NCI-H446 (cell line): ENCODE data around the gene HK3.

Experiments used
- DNase-seq, 2 experiments: peaks; one replicate each; lab custom pipeline; 2025; lab: John Stamatoyannopoulos, UW

The HK3 gene

GRCh38 chr5:176902911-176903664, 3.9 kb upstream of the HK3 start:
- no peak for DNase-seq

- no peak for DNase-seq
Observed at GRCh38 chr5:176902102-176902814, 3.1 kb upstream of the HK3 start.

GRCh38 chr5:176901260-176902101, 2.3 kb upstream of the HK3 start:
- DNase-seq = no peak

- DNase-seq = no peak
Observed at GRCh38 chr5:176900780-176901204, 1.6 kb upstream of the HK3 start.

- DNase-seq = no peak
Observed at GRCh38 chr5:176899946-176900779, 1.0 kb upstream of the HK3 start.

GRCh38 chr5:176897263-176897662, 1.9 kb downstream of the HK3 start:
- DNase-seq = no peak

GRCh38 chr5:176895831-176896230, 3.3 kb downstream of the HK3 start:
- no peak for DNase-seq

GRCh38 chr5:176894298-176894697, 4.8 kb downstream of the HK3 start:
- no peak for DNase-seq

GRCh38 chr5:176892663-176893062, 6.5 kb downstream of the HK3 start:
- DNase-seq = no peak

GRCh38 chr5:176891331-176891958, 7.7 kb downstream of the HK3 start:
- DNase-seq = no peak

- DNase-seq = no peak
Observed at GRCh38 chr5:176890455-176891330, 8.5 kb downstream of the HK3 start.

- no peak for DNase-seq
Observed at GRCh38 chr5:176889321-176890280, 9.5 kb downstream of the HK3 start.

GRCh38 chr5:176888865-176889165, 10.3 kb downstream of the HK3 start:
- no peak for DNase-seq

GRCh38 chr5:176888016-176888864, 10.9 kb downstream of the HK3 start:
- no peak for DNase-seq

- no peak for DNase-seq
Observed at GRCh38 chr5:176887252-176887849, 11.8 kb downstream of the HK3 start.

GRCh38 chr5:176886336-176887251, 12.6 kb downstream of the HK3 start:
- DNase-seq = no peak

GRCh38 chr5:176884571-176884890, 14.6 kb downstream of the HK3 start:
- DNase-seq = no peak
